Measurements from ENCODE around the gene LRR1.

DNA sequence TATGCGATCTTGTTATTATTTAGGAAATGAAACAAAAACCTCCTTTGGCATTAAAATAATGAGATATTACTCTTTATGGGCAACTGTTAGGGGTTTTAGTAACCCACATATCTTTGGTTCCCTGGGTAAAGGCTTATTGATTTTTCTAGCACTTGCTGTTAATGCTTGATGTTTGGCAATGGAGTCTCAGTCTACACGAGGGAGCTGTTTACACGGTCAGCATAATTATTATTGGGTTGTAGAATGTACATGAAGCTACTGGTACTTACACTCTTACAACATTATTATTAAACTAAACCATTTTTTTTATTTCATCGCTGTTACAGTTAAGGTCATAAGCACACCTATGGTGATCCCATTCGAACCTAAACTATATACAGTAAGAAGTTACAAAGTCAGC is 24.7 kb upstream of the LRR1 start:
- no peak for TF ChIP-seq CTCF (IDR thresholded peaks at IDR 0.05)
- TF ChIP-seq EP300 (IDR thresholded peaks at IDR 0.05) = no peak

All from ovary (tissue), 3 donors.